Activated gamma-delta T cell treated with anti-CD3 and anti-CD28 coated beads, Interleukin-2, amount 50 U/mL, for 16 hours (primary cell): ENCODE measurements around the gene HDAC9.

Experiments
- DNase-seq: peaks from one replicate; pipeline ENCODE4 v3.0.0-alpha.2; 2020; ENCODE audit warnings: low read depth

Gene HDAC9

DNA sequence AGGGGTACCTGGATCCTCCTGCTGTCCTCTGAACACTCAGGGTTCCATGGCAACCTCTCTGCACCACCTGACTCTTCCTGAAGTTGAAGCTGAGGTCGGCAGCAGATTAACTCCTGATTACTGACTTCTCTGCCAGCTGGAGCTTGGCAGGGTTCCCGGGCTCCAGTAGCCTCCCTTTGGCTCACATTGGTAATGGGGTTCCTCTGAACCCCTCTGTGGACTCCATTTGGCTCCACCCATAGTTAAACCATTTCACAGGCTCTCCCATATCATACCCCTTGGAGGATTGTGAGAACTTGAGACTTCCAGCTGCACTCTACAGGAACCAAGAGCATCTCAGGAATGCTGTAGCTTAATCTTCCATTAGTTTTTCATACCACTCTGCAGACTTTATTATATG lies 292.5 kb downstream of the HDAC9 start:
- no peak for DNase-seq

DNA sequence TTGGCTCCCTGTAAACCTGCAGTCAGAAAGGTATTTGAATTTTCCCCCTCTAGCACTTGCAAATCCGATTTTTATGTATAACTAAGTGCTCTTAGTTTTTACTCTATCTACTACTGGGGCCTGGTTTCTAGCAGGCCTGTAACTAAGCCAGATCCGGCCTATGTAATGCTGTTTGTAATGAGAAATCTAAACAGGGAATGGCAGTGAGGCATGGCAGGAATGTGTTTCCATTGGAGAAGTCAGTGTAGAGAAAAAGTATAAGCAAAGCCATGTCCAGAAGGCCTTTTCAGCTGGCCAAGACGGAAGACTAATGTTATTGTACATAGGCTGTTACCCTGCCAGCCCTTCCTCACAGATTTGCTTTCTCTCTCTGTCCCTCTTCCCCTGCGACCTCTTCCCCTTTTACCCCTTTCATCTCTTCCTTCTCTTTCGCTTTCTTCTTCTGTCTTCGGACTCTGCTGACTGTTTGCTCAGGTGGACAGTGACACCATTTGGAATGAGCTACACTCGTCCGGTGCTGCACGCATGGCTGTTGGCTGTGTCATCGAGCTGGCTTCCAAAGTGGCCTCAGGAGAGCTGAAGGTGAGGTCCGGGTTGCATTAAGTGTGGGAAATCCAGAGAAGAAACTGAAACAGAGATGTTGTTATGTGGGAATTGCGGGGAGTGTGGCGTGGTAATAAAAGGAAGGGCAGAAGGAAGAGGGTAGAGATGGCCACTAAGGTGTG lies 297.5 kb downstream of the HDAC9 start:
- no peak for DNase-seq

- no peak for DNase-seq
Measured at GRCh38 chr7:18796216-18796615, 300.7 kb downstream of the HDAC9 start.

DNA sequence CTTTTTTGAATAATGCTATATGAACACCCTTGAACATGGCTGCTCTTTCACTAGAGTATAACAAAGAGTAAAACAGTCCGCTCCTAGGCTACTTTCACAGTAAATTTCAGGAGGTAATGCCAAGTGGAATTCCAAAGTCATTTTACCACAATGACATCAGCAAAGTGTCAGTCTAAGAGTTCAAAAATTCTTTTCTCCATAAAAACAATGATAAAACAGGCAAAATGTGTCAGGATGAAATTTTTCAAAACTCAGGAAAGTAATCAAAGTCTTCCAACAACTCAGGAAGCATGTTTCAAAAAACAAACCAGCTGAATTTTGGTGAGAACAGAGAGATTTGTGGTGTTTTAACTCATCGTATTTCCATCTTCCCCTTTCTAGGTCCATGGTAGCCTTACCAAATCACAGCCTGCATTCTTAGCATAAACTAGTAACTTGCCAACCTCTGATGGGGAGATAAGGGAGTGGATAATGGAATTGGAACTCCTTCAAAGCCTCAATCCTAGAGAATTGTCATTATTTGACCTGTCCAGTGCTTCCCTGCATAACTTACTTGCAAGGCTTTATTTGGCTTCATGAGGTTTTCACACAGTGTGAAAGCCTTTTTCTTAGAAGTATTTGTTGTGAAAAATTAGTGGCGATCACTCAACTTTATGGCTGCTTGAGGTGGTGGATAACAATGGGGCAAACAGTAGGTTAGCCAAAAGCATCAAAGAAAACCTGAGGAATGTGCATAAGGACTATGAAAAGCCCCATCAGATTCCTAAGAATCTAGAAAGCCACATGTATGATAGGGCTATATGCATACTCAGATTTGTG lies 302.7 kb downstream of the HDAC9 start:
- DNase-seq = no peak

DNA sequence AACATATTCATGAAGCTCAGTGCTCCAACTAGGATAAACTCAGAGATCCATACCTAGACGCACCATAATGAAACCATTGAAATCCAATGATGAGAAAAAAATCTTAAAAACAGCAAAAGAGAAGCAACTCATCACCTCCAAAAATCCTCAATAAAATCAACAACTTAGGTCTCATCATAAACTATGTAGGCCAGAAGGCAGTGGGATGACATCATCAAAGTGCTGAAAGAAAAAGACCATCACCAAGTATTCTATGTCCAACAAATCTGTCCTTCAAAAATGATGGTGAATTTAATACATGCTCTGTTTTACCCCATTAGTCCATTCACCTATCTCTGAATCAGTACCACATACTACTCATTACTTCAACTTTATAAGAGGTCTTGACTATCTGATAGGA lies 304.4 kb downstream of the HDAC9 start:
- no peak for DNase-seq

- no peak for DNase-seq
Measured at GRCh38 chr7:18803923-18804322, 308.4 kb downstream of the HDAC9 start.

DNA sequence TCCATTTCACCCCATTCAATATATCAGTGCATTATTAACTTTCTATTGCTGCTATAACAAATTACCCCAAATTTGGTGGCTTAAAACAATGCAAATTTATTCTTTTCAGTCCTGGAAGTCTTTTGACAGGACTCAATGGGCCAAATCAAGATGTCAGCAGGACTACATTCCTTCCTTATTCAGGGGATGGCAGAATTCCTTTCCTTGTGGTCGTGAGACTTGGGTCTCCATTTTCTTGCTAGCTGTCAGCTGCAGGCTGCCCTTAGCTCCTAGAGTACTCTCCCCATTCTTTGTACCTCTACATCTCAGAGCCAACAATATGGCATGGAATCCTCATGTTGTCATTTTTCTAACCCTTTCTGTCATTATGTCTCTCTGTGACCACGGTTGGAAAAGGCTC lies 310.6 kb downstream of the HDAC9 start:
- no peak for DNase-seq

DNA sequence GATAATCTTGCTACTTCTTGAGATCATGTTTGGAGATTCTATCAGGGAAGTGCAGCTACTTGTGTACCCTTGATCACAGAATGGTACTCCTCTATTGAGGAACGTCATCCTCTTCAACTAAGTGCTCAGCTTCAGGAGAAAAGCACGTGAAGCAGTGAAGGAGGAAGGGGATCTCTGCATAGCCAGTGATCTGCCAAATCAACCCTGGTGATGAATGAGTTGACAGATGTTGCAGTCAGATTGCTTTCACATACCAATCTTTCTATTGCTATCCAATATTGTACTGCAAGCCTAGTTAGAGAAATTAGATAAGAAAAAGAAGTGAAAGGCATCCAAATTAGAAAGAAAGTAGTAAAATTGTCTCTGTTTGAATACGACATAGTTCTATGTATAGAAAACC lies 312.5 kb downstream of the HDAC9 start:
- DNase-seq = no peak

- no peak for DNase-seq
Measured at GRCh38 chr7:18815261-18815960, 319.9 kb downstream of the HDAC9 start.

DNA sequence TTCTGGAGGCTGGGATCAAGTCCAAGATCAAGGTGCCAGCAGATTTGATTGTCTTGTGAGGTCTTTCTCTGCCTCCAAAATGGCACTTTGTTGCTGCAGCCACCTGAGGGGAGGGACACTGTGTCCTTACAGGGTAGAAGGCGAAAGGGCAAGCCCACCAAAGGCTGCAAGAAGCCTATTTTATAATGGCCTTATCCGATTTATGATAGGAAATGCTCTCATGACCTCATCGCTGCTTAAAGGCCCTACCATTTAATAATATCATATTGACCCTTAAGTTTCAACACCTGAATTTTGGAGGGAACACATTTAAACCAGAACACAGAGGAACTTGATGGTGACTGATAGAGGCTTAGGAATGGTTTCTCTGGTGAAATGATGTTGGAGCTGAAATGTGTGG lies 325.4 kb downstream of the HDAC9 start:
- no peak for DNase-seq

DNA sequence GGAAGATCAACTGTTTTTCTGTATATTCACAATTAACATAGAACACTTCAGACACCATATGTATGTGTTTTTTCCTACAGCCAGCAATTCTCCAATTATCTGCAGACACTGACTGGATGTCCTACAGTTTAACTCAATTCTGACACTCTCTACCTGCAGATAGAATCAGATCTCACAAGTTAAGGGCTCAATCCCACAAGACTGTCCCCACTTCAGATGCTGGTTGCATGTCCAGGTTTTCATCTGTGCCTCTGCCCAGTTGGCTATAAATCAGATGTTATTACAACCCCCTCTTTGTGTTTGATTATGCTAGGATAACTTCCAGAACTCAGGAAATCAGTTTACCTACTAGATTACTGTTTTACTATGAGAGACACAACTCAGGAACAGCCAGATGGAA lies 326.0 kb downstream of the HDAC9 start:
- no peak for DNase-seq

- DNase-seq = no peak
Measured at GRCh38 chr7:18824157-18824556, 328.6 kb downstream of the HDAC9 start.

GRCh38 chr7:18828260-18828993 lies 332.9 kb downstream of the HDAC9 start:
- no peak for DNase-seq

DNA sequence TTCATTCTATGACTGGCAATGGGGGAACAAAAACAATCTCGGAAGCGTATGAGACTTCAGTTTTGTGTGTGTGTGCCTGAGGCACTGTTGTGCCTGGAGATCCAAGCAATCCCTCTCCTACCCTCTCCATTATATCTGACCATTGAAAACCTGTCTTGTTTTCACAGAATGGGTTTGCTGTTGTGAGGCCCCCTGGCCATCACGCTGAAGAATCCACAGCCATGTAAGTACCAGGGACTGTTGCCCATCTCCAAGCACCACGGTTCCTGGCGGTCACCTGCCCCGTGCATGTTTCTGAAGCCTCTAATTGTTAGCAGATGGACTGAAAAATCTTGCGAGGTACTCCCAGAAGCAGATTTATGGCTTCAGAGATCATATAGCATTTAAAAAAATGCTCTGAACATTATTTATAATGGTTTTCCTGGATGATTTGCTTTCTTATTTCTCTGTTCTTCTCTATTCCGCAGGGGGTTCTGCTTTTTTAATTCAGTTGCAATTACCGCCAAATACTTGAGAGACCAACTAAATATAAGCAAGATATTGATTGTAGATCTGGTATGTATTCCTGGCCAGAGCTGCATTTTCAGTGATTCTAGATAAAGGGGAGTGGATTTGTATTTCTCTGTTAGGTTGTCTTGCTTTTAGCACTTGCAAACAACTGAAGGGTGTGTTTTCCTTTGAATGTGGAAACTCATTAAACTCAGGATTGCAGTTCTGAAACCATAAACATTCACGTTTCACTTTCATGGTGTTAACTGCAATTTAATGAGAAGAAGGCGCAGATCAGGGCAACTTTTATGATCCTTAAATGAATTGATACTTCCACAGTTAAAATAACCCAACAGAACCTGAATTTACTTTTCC lies 333.7 kb downstream of the HDAC9 start:
- DNase-seq = no peak

DNA sequence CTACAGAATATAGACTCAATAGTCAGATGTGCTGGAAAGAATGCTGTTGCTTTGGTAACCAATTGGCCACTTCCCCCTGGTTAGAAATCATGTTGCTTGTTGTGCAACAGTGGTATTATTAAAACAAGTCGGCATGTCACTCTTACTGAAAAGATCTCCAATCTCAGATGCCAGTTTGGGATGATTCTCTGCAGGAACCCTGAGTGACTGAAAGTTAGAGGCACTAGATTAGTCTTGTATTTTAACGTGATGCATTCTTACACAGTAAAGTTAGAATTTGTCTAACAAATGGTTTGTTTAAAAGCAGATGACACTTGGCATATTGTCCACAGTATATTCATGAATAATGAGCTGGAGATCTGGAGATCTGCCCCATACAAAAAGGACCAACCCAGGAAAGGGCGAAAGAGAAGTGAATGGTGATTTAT lies 334.3 kb downstream of the HDAC9 start:
- no peak for DNase-seq

DNA sequence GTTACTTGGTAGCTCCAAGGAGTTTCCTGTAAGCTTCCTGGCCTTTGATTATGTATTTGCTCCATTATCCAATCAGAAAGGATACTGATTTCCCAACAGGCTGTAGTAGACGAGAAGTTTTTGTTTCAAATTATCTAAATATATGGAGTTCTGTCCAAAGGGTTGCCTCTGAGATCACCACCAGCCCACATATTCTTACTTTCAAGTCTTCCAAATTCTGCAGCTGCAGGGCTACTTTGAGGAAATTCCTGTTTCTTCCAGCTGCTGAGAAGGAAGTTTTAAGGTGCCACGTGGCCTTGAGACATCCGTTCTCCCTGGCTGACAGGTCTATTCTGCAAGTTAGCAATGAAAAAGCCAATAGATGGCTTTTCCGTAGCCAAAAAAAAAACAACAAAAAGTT lies 335.9 kb downstream of the HDAC9 start:
- no peak for DNase-seq

- DNase-seq = no peak
Measured at GRCh38 chr7:18831943-18832342, 336.4 kb downstream of the HDAC9 start.

- no peak for DNase-seq
Measured at GRCh38 chr7:18834577-18834976, 339.0 kb downstream of the HDAC9 start.

DNA sequence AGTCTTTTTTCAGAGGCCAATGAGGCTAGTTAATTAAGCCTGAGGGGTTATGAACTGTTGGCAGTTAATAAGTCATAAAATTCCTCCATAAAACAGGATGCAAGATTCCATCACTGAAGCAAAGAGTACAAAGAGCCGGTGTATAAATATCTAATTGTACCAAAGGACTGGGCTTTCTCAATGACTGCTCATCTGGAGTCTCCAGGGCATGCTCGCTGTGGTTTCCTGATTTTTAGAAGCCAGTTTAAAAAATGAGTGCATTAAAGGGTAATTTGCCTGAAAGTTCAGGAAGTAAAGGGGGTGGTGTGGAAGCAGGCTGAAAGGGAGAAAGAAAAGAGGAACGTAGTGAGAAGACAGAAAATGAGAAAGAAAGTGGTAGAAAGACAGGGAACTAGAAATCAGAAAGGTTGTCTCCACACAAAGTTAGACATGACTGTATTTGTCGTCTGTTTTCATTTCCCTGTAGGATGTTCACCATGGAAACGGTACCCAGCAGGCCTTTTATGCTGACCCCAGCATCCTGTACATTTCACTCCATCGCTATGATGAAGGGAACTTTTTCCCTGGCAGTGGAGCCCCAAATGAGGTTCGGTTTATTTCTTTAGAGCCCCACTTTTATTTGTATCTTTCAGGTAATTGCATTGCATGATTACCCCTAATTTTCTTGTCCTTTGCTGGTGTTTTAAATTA lies 339.6 kb downstream of the HDAC9 start:
- DNase-seq = no peak

GRCh38 chr7:18843979-18844378 lies 348.4 kb downstream of the HDAC9 start:
- no peak for DNase-seq

DNA sequence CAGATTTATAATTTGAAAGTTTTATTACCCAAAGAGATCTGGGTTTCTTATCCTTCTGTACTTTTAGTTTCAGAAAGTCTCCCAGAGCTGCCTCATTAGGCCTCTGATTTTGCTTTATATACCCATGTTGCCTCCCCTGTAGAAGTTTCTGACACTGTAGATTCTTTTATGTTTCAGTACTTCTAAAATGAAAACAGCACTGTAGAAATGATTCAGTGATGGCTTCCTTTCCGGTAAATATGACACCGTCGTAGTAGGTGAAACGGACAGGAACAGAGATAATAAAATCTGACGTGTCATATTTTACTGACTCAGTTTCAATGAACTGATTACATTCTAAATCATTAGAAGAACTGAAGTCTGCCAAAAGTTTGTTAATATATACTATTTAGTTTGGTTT lies 349.2 kb downstream of the HDAC9 start:
- no peak for DNase-seq
